ENCODE results near the gene EMX2. TPM values are rescaled to one million over a fixed set of nuclear protein-coding genes. Genes with fewer than 3 reads are reported as not detected.

EMX2 gene
- total RNA-seq, 1 donor from 2014 or later: 2.1 TPM

GRCh38 chr10:117590101-117590875 is 47.7 kb downstream of the EMX2 start:
- H3K27ac ChIP-seq (ENCODE audit: low read depth, low read length): no peak overlapping the region
- no peak overlapping the region for H3K4me3 ChIP-seq (ENCODE audit: low read length in 3 of 3)
- H3K27me3 ChIP-seq (ENCODE audit: control insufficient read depth in 3 of 3, insufficient read depth in 3 of 3, low read length in 3 of 3): peaks cover 0 to 3% (median 0%) of the 10 kb centered on the region in 3 donors
- no peaks in the 10 kb centered on the region for H3K36me3 ChIP-seq (ENCODE audit: control insufficient read depth in 3 of 3, insufficient read depth in 3 of 3, low read length in 3 of 3)
- no peak overlapping the region for H3K9ac ChIP-seq (ENCODE audit: low read depth in 1 of 3, low read length in 3 of 3)
- peaks cover 0 to 2% (median 0%) of the 10 kb centered on the region in 3 donors for H3K9me3 ChIP-seq (ENCODE audit: control insufficient read depth in 3 of 3, low read length in 3 of 3)
- H3K4me1 ChIP-seq (ENCODE audit: control insufficient read depth in 3 of 3, insufficient read depth in 3 of 3, low read length in 3 of 3): no peaks in the 10 kb centered on the region

- Histone ChIP-seq H3K9me3 (ENCODE audit: control insufficient read depth in 3 of 3, low read length in 3 of 3) (peaks cover 0 to 2% (median 0%) of the 10 kb centered on the region in 3 donors), H3K4me3 (ENCODE audit: low read length in 3 of 3) (no peak overlapping the region), H3K4me1 (ENCODE audit: control insufficient read depth in 3 of 3, insufficient read depth in 3 of 3, low read length in 3 of 3) (no peaks in the 10 kb centered on the region), H3K36me3 (ENCODE audit: control insufficient read depth in 3 of 3, insufficient read depth in 3 of 3, low read length in 3 of 3) (no peaks in the 10 kb centered on the region), H3K27ac (ENCODE audit: low read depth, low read length) (no peak overlapping the region), H3K9ac (ENCODE audit: low read depth in 1 of 3, low read length in 3 of 3) (no peak overlapping the region), H3K27me3 (ENCODE audit: control insufficient read depth in 3 of 3, insufficient read depth in 3 of 3, low read length in 3 of 3) (peaks cover 0 to 3% (median 2%) of the 10 kb centered on the region in 3 donors)
Observed at GRCh38 chr10:117591043-117591442, 48.5 kb downstream of the EMX2 start.

GRCh38 chr10:117594722-117595121 is 52.2 kb downstream of the EMX2 start:
- Histone ChIP-seq H3K27ac (ENCODE audit: low read depth, low read length) (no peak overlapping the region), H3K9me3 (ENCODE audit: control insufficient read depth in 3 of 3, low read length in 3 of 3) (peaks cover 0 to 2% (median 0%) of the 10 kb centered on the region in 3 donors), H3K27me3 (ENCODE audit: control insufficient read depth in 3 of 3, insufficient read depth in 3 of 3, low read length in 3 of 3) (peaks cover 0 to 5% (median 2%) of the 10 kb centered on the region in 3 donors), H3K9ac (ENCODE audit: low read depth in 1 of 3, low read length in 3 of 3) (no peak overlapping the region), H3K36me3 (ENCODE audit: control insufficient read depth in 3 of 3, insufficient read depth in 3 of 3, low read length in 3 of 3) (no peaks in the 10 kb centered on the region), H3K4me3 (ENCODE audit: low read length in 3 of 3) (no peak overlapping the region), H3K4me1 (ENCODE audit: control insufficient read depth in 3 of 3, insufficient read depth in 3 of 3, low read length in 3 of 3) (no peaks in the 10 kb centered on the region)

- Histone ChIP-seq H3K9me3 (ENCODE audit: control insufficient read depth in 3 of 3, low read length in 3 of 3) (peaks cover 0 to 2% (median 0%) of the 10 kb centered on the region in 3 donors), H3K36me3 (ENCODE audit: control insufficient read depth in 3 of 3, insufficient read depth in 3 of 3, low read length in 3 of 3) (no peaks in the 10 kb centered on the region), H3K9ac (ENCODE audit: low read depth in 1 of 3, low read length in 3 of 3) (no peak overlapping the region), H3K27me3 (ENCODE audit: control insufficient read depth in 3 of 3, insufficient read depth in 3 of 3, low read length in 3 of 3) (peaks cover 0 to 5% (median 2%) of the 10 kb centered on the region in 3 donors), H3K27ac (ENCODE audit: low read depth, low read length) (no peak overlapping the region), H3K4me1 (ENCODE audit: control insufficient read depth in 3 of 3, insufficient read depth in 3 of 3, low read length in 3 of 3) (no peaks in the 10 kb centered on the region), H3K4me3 (ENCODE audit: low read length in 3 of 3) (no peak overlapping the region)
Observed at GRCh38 chr10:117596706-117597105, 54.2 kb downstream of the EMX2 start.

- H3K27me3 ChIP-seq (ENCODE audit: control insufficient read depth in 3 of 3, insufficient read depth in 3 of 3, low read length in 3 of 3): peaks cover 0 to 5% (median 2%) of the 10 kb centered on the region in 3 donors
- H3K36me3 ChIP-seq (ENCODE audit: control insufficient read depth in 3 of 3, insufficient read depth in 3 of 3, low read length in 3 of 3): no peaks in the 10 kb centered on the region
- no peak overlapping the region for H3K9ac ChIP-seq (ENCODE audit: low read depth in 1 of 3, low read length in 3 of 3)
- no peaks in the 10 kb centered on the region for H3K4me1 ChIP-seq (ENCODE audit: control insufficient read depth in 3 of 3, insufficient read depth in 3 of 3, low read length in 3 of 3)
- H3K4me3 ChIP-seq (ENCODE audit: low read length in 3 of 3): no peak overlapping the region
- H3K27ac ChIP-seq (ENCODE audit: low read depth, low read length): no peak overlapping the region
- H3K9me3 ChIP-seq (ENCODE audit: control insufficient read depth in 3 of 3, low read length in 3 of 3): peaks cover 0 to 2% (median 0%) of the 10 kb centered on the region in 3 donors
Observed at GRCh38 chr10:117597216-117597615, 54.7 kb downstream of the EMX2 start.

Other genes starting within 250 kb of the EMX2 start
- 7.8 TPM for gene PDZD8, start 167.3 kb upstream of the EMX2 start, total RNA-seq

Measured in skeletal muscle tissue (tissue), 4 donors.